SH-SY5Y (cell line): ENCODE measurements around the gene PIAS2.

ENCODE experiments used
- GATA2 ChIP-seq: IDR thresholded peaks from 2 replicates; pipeline ENCODE4 v1.6.1; 2011; ENCODE audit warnings: mild to moderate bottlenecking, low read depth, low read length
- GATA3 ChIP-seq: IDR thresholded peaks from 2 replicates; pipeline ENCODE4 v1.6.1; 2011; ENCODE audit warnings: low read depth, mild to moderate bottlenecking, low read length, moderate library complexity

DNA sequence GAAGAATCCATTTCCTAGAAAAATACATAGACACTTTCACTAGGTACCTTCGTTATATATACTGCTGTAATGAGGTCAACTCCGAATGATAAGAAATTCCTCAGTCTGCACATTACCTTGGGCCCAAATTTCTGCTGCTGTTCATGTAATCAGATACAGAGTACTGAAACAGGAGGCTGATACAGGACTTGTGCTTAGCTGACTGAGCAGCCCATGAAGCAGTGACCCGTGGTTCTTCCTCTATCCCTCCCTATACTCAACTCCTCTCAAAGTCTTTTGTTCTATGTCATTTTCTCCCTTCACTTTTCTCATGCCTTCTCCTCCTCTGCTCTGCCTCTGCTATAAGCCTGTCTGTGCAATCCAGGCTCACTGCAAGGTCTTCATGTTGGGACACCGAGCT, 102.9 kb downstream of the PIAS2 start:
- TF ChIP-seq GATA2 (no peak), GATA3 (no peak)
